ENCODE data around the gene SALL1. TPM values are rescaled to one million over a fixed set of nuclear protein-coding genes. Genes with fewer than 3 reads are reported as not detected.

The SALL1 gene
- total and polyA plus RNA-seq, 2 of the 13 experiments (the other 11 are each of a cell fraction or from before 2014, with no cell fraction given): 6.6 to 12.3 TPM

GRCh38 chr16:51149721-51150164 lies 1.3 kb downstream of the SALL1 start (continued):
- TF ChIP-seq JDP2 (CRISPR knock-in tag; IDR thresholded peaks at IDR 0.05; ENCODE audit: borderline replicate concordance): no peak
- TF ChIP-seq HNRNPLL (IDR thresholded peaks at IDR 0.05; ENCODE audit: low read depth, low read length, poor library complexity, severe bottlenecking): peak; percentile 16
- no peak for TF ChIP-seq ZNF253 (CRISPR knock-in tag; IDR thresholded peaks at IDR 0.05; ENCODE audit: borderline replicate concordance)
- TF ChIP-seq SRSF4 (IDR thresholded peaks at IDR 0.05; ENCODE audit: low read depth, low read length, poor library complexity, severe bottlenecking): no peak
- TF ChIP-seq CHD4 (IDR thresholded peaks at IDR 0.05; ENCODE audit: borderline replicate concordance, low read length): no peak
- no peak for TF ChIP-seq SAFB2 (CRISPR knock-in tag; IDR thresholded peaks at IDR 0.05; ENCODE audit: borderline replicate concordance, low read depth)
- TF ChIP-seq ZFP1 (CRISPR knock-in tag; IDR thresholded peaks at IDR 0.05): no peak
- TF ChIP-seq CREB1 (IDR thresholded peaks at IDR 0.05): no peak
- TF ChIP-seq CREB1 (CRISPR knock-in tag; IDR thresholded peaks at IDR 0.05): no peak
- no peak for TF ChIP-seq ZHX1 (CRISPR knock-in tag; IDR thresholded peaks at IDR 0.05; ENCODE audit: low read depth)
- no peak for TF ChIP-seq MAFK (conservative IDR thresholded peaks at IDR 0.05 in 1 of 2, IDR thresholded peaks at IDR 0.05 in 1 of 2; ENCODE audit: low read length in 2 of 2)
- no peak for TF ChIP-seq ZNF24 (IDR thresholded peaks at IDR 0.05)
- no peak for TF ChIP-seq ZNF841 (CRISPR knock-in tag; IDR thresholded peaks at IDR 0.05; ENCODE audit: borderline replicate concordance)
- TF ChIP-seq ZNF816 (CRISPR knock-in tag; IDR thresholded peaks at IDR 0.05; ENCODE audit: borderline replicate concordance): no peak
- no peak for TF ChIP-seq KDM3A (CRISPR knock-in tag; IDR thresholded peaks at IDR 0.05; ENCODE audit: low read depth)
- TF ChIP-seq MTERF4 (CRISPR knock-in tag; IDR thresholded peaks at IDR 0.05): no peak
- TF ChIP-seq ATF4 (CRISPR knock-in tag; IDR thresholded peaks at IDR 0.05): no peak
- no peak for TF ChIP-seq ZNF570 (CRISPR knock-in tag; IDR thresholded peaks at IDR 0.05; ENCODE audit: borderline replicate concordance)
- TF ChIP-seq ZFX (CRISPR knock-in tag; IDR thresholded peaks at IDR 0.05; ENCODE audit: low read depth): peak; percentile 78
- no peak for TF ChIP-seq ZNF577 (CRISPR knock-in tag; IDR thresholded peaks at IDR 0.05; ENCODE audit: borderline replicate concordance, low read depth)
- TF ChIP-seq SKI (IDR thresholded peaks at IDR 0.05; ENCODE audit: partially characterized antibody): no peak
- no peak for TF ChIP-seq GTF2F1 (IDR thresholded peaks at IDR 0.05; ENCODE audit: low read length)
- TF ChIP-seq FOXP4 (CRISPR knock-in tag; IDR thresholded peaks at IDR 0.05): no peak
- TF ChIP-seq BHLHE40 (IDR thresholded peaks at IDR 0.05; ENCODE audit: low read length): no peak
- TF ChIP-seq TEF (CRISPR knock-in tag; IDR thresholded peaks at IDR 0.05): no peak

All from HepG2 (cell line).